CD14-positive monocyte (primary cell): ENCODE data around the gene NTN4. TPM values are rescaled to one million over a fixed set of nuclear protein-coding genes. Genes with fewer than 3 reads are reported as not detected.

ENCODE experiments used
- DNase-seq, 3 donors: peaks; one replicate each; pipeline ENCODE4 v3.0.0-alpha.2; 2011 to 2022
- H2AFZ ChIP-seq: 2 replicates; pipeline ENCODE4 v1.6.0; 2012; ENCODE audit warnings: mild to moderate bottlenecking, low read depth, low read length, inconsistent platforms; ENCODE audit not compliant: insufficient read depth, poor library complexity, severe bottlenecking
- H3K27ac ChIP-seq, 2 donors: 1 replicate in 1 of 2; 2 replicates in 1 of 2; pipeline ENCODE4 v1.5.1; 2012 to 2013; ENCODE audit warnings: low read length in 2 of 2, control low read depth in 1 of 2, inconsistent platforms in 1 of 2, low read depth in 1 of 2, mild to moderate bottlenecking in 1 of 2
- H3K27me3 ChIP-seq, 2 donors: one replicate each; pipeline versions ENCODE4 v1.6.0 to v1.6.1; 2011 to 2013; ENCODE audit warnings: low read length in 2 of 2; ENCODE audit not compliant: control insufficient read depth in 2 of 2, insufficient read depth in 2 of 2
- H3K36me3 ChIP-seq, 2 donors: replicated peaks in 1 of 2; 1 replicate in 1 of 2; 2 replicates in 1 of 2; pipeline versions ENCODE4 v1.5.1 to v1.6.1; 2012 to 2013; ENCODE audit warnings: low read length in 2 of 2, control low read depth in 1 of 2, inconsistent platforms in 1 of 2, mild to moderate bottlenecking in 1 of 2; ENCODE audit not compliant: insufficient read depth in 2 of 2, control insufficient read depth in 1 of 2
- H3K4me1 ChIP-seq, 2 donors: 1 replicate in 1 of 2; 2 replicates in 1 of 2; pipeline versions ENCODE4 v1.5.1 to v1.6.1; 2012 to 2013; ENCODE audit warnings: low read length in 2 of 2, control low read depth in 1 of 2, inconsistent platforms in 1 of 2, mild to moderate bottlenecking in 1 of 2, moderate library complexity in 1 of 2; ENCODE audit not compliant: insufficient read depth in 2 of 2, control insufficient read depth in 1 of 2
- H3K4me2 ChIP-seq: replicated peaks from 2 replicates; pipeline ENCODE3; 2012; ENCODE audit warnings: low read length, moderate library complexity, mild to moderate bottlenecking; ENCODE audit not compliant: poor library complexity, severe bottlenecking; ENCODE audit errors: extremely low read depth
- H3K4me3 ChIP-seq, 3 experiments: fragments of 200-600 bp in 1 of 3; sonication (generic) in 1 of 3; replicated peaks in 1 of 3; 1 replicate in 2 of 3; 2 replicates in 1 of 3; pipeline ENCODE4 v1.5.1; 2011 to 2013; ENCODE audit warnings: low read length in 3 of 3, mild to moderate bottlenecking in 3 of 3, control low read depth in 2 of 3, low read depth in 2 of 3, inconsistent platforms in 1 of 3, moderate library complexity in 1 of 3
- H3K79me2 ChIP-seq: 2 replicates; pipeline ENCODE4 v1.6.0; 2012; ENCODE audit warnings: mild to moderate bottlenecking, control low read depth, inconsistent platforms, low read length, moderate library complexity; ENCODE audit not compliant: insufficient read depth
- H3K9ac ChIP-seq: 2 replicates; pipeline ENCODE4 v1.6.0; 2017; ENCODE audit warnings: low read length, mild to moderate bottlenecking; ENCODE audit not compliant: insufficient read depth, poor library complexity, severe bottlenecking
- H3K9me3 ChIP-seq, 2 donors: replicated peaks in 1 of 2; 1 replicate in 1 of 2; 2 replicates in 1 of 2; pipeline versions ENCODE4 v1.5.1 to v1.6.1; 2012 to 2013; ENCODE audit warnings: low read length in 2 of 2, control low read depth in 1 of 2; ENCODE audit not compliant: control insufficient read depth in 1 of 2, insufficient read depth in 1 of 2
- H4K20me1 ChIP-seq: 2 replicates; pipeline ENCODE4 v1.6.0; 2012; ENCODE audit warnings: mild to moderate bottlenecking, low read length, control low read depth, moderate library complexity; ENCODE audit not compliant: insufficient read depth
- H3K27ac Mint-ChIP-seq, 7 donors: one replicate each; pipeline ENCODE4 v1.8.0; 2020; ENCODE audit warnings: mild to moderate bottlenecking in 7 of 7, mixed read lengths in 7 of 7, moderate library complexity in 6 of 7, inconsistent platforms in 2 of 7
- H3K27me3 Mint-ChIP-seq, 3 donors: one replicate each; pipeline ENCODE4 v1.8.0; 2021 to 2022; ENCODE audit warnings: low read depth in 3 of 3, mild to moderate bottlenecking in 3 of 3, mixed read lengths in 3 of 3, moderate library complexity in 3 of 3, inconsistent platforms in 1 of 3
- H3K36me3 Mint-ChIP-seq, 2 donors: one replicate each; pipeline ENCODE4 v1.8.0; 2020; ENCODE audit warnings: mixed read lengths in 2 of 2, inconsistent platforms in 1 of 2, mild to moderate bottlenecking in 1 of 2
- H3K4me1 Mint-ChIP-seq: one replicate; pipeline ENCODE4 v1.8.0; 2020; ENCODE audit warnings: mild to moderate bottlenecking, mixed read lengths
- H3K4me3 Mint-ChIP-seq, 2 donors: one replicate each; pipeline ENCODE4 v1.8.0; 2020; ENCODE audit warnings: mild to moderate bottlenecking in 2 of 2, mixed read lengths in 2 of 2, moderate library complexity in 1 of 2
- H3K9me3 Mint-ChIP-seq, 7 donors: one replicate each; pipeline ENCODE4 v1.8.0; 2020 to 2022; ENCODE audit warnings: mixed read lengths in 7 of 7, mild to moderate bottlenecking in 6 of 7, moderate library complexity in 6 of 7, inconsistent platforms in 2 of 7
- WGBS: methylation state at CpG from one replicate; pipeline ENCODE4 v1.1.5; 2013; ENCODE audit warnings: missing lambda C conversion rate; ENCODE audit not compliant: insufficient coverage; 5-methylcytosine and 5-hydroxymethylcytosine counted together
- intact Hi-C, 2 donors: fragments of 100-400 bp; cut with micrococcal nuclease; formaldehyde crosslinking; loops; one replicate each; pipeline versions ENCODE4 v1.15.0 to v1.15.1; 2023
- polyA plus RNA-seq, 3 donors: library from polyadenylated mRNA; depleted of rRNA in 1 of 3; unstranded in 2 of 3; stranded (reverse) in 1 of 3; fragments of 300-500 nt in 2 of 3; fragments of >200 nt in 1 of 3; fragmentation: Illumina TruSeq in 2 of 3; gene quantifications; 1 replicate in 2 of 3; 2 replicates in 1 of 3; pipeline ENCODE4 v1.2.3, GENCODE V29; 2012 to 2021
- TF ChIP-seq, protein P1 (sequence below): fragments of 200-600 bp; IDR thresholded peaks from one replicate; pipeline ENCODE4 v1.8.0; 2022; ENCODE audit warnings: antibody characterized with exemption, mild to moderate bottlenecking

NTN4 gene
- polyA plus RNA-seq, 3 donors: not detected

DNA sequence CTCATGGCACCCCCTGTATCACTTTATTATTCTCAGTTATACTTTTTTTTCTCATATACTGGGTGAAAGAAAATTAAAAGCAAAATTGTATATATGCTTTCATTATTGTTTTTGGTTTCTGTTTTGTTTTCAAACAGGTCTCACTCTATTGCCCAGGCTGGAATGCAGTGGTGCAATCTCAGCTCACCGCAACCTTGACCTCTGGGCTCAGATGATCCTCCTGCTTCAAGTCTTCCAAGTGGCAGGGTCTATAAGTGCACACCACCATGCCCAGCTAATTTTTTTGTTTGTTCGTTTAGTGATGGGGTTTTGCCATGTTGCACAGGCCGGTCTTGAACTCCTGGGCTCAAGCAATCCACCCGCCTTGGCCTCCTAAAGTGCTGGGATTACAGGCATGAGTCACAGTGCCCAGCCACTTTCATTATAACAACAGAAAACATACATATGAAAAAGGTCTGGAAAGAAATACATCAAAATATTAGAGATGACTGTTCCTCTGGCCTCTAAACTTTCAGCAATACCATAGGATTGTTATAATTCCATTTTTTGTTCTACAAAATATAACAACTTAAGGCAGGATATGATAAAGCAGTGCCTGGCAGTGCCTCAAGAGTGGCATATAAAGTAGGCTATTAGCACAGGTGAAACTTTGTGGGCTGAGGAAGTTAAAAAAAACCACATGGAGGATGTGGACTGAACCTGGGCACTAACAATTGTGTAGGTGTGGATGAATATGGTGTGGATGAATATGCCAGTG is 5.8 kb upstream of the NTN4 start:
- no peak for DNase-seq
- peaks cover 0 to 3% (median 1%) of the 10 kb centered on the region in 7 donors for H3K9me3 Mint-ChIP-seq
- Histone ChIP-seq H3K79me2 (no peaks in the 10 kb centered on the region), H3K36me3 (no peaks in the 10 kb centered on the region), H4K20me1 (no peaks in the 10 kb centered on the region), H3K9ac (no peak overlapping the region), H3K4me2 (no peak overlapping the region), H3K9me3 (peaks cover 0 to under 1% of the 10 kb centered on the region in 2 donors), H2AFZ (no peak overlapping the region), H3K27me3 (peaks cover 46 to 64% of the 10 kb centered on the region in 2 donors), H3K4me3 (no peak overlapping the region), H3K4me1 (no peaks in the 10 kb centered on the region), H3K27ac (no peak overlapping the region)
- peaks cover under 1% of the 10 kb centered on the region for H3K4me1 Mint-ChIP-seq
- intact Hi-C loops: no loop called here
- peaks cover 41 to 68% (median 59%) of the 10 kb centered on the region in 3 donors for H3K27me3 Mint-ChIP-seq
- TF ChIP-seq, protein P1, sequence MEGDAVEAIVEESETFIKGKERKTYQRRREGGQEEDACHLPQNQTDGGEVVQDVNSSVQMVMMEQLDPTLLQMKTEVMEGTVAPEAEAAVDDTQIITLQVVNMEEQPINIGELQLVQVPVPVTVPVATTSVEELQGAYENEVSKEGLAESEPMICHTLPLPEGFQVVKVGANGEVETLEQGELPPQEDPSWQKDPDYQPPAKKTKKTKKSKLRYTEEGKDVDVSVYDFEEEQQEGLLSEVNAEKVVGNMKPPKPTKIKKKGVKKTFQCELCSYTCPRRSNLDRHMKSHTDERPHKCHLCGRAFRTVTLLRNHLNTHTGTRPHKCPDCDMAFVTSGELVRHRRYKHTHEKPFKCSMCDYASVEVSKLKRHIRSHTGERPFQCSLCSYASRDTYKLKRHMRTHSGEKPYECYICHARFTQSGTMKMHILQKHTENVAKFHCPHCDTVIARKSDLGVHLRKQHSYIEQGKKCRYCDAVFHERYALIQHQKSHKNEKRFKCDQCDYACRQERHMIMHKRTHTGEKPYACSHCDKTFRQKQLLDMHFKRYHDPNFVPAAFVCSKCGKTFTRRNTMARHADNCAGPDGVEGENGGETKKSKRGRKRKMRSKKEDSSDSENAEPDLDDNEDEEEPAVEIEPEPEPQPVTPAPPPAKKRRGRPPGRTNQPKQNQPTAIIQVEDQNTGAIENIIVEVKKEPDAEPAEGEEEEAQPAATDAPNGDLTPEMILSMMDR: no peak
- WGBS: 100% methylated on average over 1 of the region's 4 CpGs
- H3K4me3 Mint-ChIP-seq: peak overlapping the region in 1 of 2 donors; percentile 54
- no peak overlapping the region for H3K27ac Mint-ChIP-seq
- H3K36me3 Mint-ChIP-seq: no peaks in the 10 kb centered on the region

DNA sequence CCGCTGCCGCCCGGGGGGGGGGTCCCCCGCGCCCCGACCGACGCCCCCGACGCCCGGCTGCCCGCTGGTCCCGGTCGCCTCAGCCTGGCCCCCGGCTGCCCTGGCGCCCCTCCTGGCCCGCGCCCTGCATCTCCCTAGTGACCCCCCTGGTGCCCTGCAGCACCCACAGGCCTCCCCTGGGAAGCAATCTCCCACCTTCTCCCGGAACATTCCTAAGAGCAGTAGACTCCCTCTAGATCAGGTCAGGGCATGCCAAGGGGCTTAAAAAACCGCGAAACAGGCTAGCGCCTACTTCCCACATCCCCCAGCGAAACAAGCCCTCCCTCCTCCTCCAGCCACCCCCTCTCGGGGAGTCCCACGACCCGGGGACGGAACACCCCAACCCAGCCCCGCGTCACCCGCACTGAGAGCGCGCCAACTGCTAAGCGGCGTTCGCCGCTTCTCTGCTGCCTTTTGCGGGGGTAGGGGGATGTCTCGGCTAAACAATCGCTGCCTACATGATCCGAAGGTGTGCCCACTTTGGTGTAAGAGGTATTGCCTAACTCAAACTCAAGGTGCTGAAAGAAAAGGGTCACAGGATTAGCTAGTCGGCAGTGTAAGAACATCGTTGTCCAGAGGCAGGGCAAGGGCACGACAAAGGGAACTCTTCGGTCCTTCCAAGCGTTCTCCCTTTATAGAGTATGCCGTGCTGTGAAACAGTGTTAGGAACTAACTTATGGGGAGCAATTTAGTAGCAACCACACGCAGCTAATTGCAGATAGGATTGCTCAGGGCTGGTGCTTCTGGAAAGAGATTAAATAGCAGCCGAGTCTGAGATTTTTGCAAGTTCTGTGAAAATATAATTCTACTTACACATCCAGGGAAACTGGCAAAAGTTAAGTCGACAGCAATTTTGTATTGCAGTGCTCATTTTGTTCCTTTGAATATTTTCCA is 619 bp upstream of the NTN4 start:
- TF ChIP-seq, protein P1: no peak
- Histone ChIP-seq H3K27ac (no peak overlapping the region), H3K79me2 (no peaks in the 10 kb centered on the region), H2AFZ (peak overlapping the region; percentile 35), H3K9me3 (peaks cover 0 to 21% of the 10 kb centered on the region in 2 donors), H3K4me3 (peak overlapping the region in 1 of 3 experiments; percentile 65), H3K4me2 (peak overlapping the region; percentile 78), H4K20me1 (no peaks in the 10 kb centered on the region), H3K27me3 (peaks cover 76 to 95% of the 10 kb centered on the region in 2 donors), H3K9ac (no peak overlapping the region), H3K4me1 (peaks cover 9 to 16% of the 10 kb centered on the region in 2 donors), H3K36me3 (no peaks in the 10 kb centered on the region)
- Mint-ChIP-seq H3K4me1 (peaks cover 13% of the 10 kb centered on the region), H3K36me3 (peaks cover 0 to 2% of the 10 kb centered on the region in 2 donors), H3K9me3 (peaks cover 0 to 13% (median 7%) of the 10 kb centered on the region in 7 donors), H3K4me3 (peak overlapping the region; percentile 78 to 89), H3K27me3 (peaks cover 70 to 92% (median 79%) of the 10 kb centered on the region in 3 donors), H3K27ac (no peak overlapping the region)
- WGBS: 0% methylated on average over 24 of the region's 49 CpGs
- intact Hi-C loops: no loop called here
- no peak for DNase-seq
